HepG2 (cell line): ENCODE data around the gene CIB2. TPM values are rescaled to one million over a fixed set of nuclear protein-coding genes. Genes with fewer than 3 reads are reported as not detected.
A peak's percentile ranks its signal among the peaks of the same experiment; 100 is the strongest.

Experiments used
- ATAC-seq: fragments of 200-7000 bp; cut with Tn5 transposase; 3 replicates; pipeline ENCODE4 v1.9.1; 2020; ENCODE audit warnings: mild to moderate bottlenecking, moderate library complexity
- BruUV-seq: library from RNA; stranded (reverse); fragments of 400-500 nt; replicated peaks from 2 replicates; lab custom pipeline; 2021; lab: Mats Ljungman, UMichigan
- CTCF ChIA-PET: fragments of 300-600 bp; formaldehyde crosslinking; extraction: SDS; loops from one replicate; lab custom pipeline; 2021; ENCODE audit warnings: low total read pairs, inconsistent platforms, low intra/inter-chr PET ratio; lab: Yijun Ruan, JAX
- POLR2A ChIA-PET: fragments of 350-600 bp; sonication (Branson Sonifier 250); formaldehyde crosslinking; loops from one replicate; lab custom pipeline; 2020; ENCODE audit warnings: antibody characterized with exemption, inconsistent platforms; lab: Yijun Ruan, JAX
- DNase-seq: peaks from one replicate; pipeline ENCODE4 v3.0.0-alpha.2; 2015; ENCODE audit warnings: low spot score
- FAIRE-seq: peaks from 3 replicates; lab custom pipeline; 2011; peaks lifted over from hg19 to GRCh38; lab: Jason Lieb, UNC
- H2AFZ ChIP-seq: one replicate; pipeline ENCODE4 v1.6.1; 2011; ENCODE audit warnings: low read length, inconsistent platforms
- H3K27ac ChIP-seq: fragments of 300-600 bp; 3 replicates; pipeline ENCODE4 v1.8.0; 2011; ENCODE audit warnings: mixed run types, mild to moderate bottlenecking, mixed read lengths, low read length, inconsistent platforms; ENCODE audit not compliant: insufficient read depth; ENCODE audit errors: extremely low read length
- H3K27me3 ChIP-seq, 2 experiments: fragments of 200-600 bp in 1 of 2; 2 replicates in 1 of 2; 3 replicates in 1 of 2; pipeline versions ENCODE4 v1.6.0 to v1.8.0; 2011; ENCODE audit warnings: low read length in 2 of 2, mild to moderate bottlenecking in 2 of 2, moderate library complexity in 2 of 2, inconsistent platforms in 1 of 2; ENCODE audit not compliant: insufficient read depth in 2 of 2, control insufficient read depth in 1 of 2
- H3K36me3 ChIP-seq, 2 experiments: fragments of 200-600 bp in 1 of 2; replicated peaks in 1 of 2; 2 replicates in 1 of 2; 3 replicates in 1 of 2; pipeline versions ENCODE4 v1.5.1 to v1.8.0; 2011; ENCODE audit warnings: low read length in 2 of 2, inconsistent platforms in 1 of 2; ENCODE audit not compliant: insufficient read depth in 2 of 2, control insufficient read depth in 1 of 2
- H3K4me1 ChIP-seq: 2 replicates; pipeline ENCODE4 v1.5.1; 2012; ENCODE audit warnings: low read length, inconsistent platforms; ENCODE audit not compliant: insufficient read depth
- H3K4me2 ChIP-seq: 2 replicates; pipeline ENCODE4 v1.6.0; 2011; ENCODE audit warnings: low read depth, low read length, inconsistent platforms
- H3K4me3 ChIP-seq, 3 experiments: fragments of 200-600 bp in 1 of 3; sonication (generic), shearing (Covaris generic) in 1 of 3; replicated peaks in 1 of 3; 2 replicates each; pipeline ENCODE4 v1.5.1; 2011 to 2016; ENCODE audit warnings: low read length in 3 of 3, inconsistent platforms in 2 of 3, low read depth in 2 of 3, mild to moderate bottlenecking in 2 of 3, control low read depth in 1 of 3, mixed read lengths in 1 of 3; ENCODE audit not compliant: insufficient read depth in 1 of 3
- H3K79me2 ChIP-seq: one replicate; pipeline ENCODE4 v1.6.1; 2011; ENCODE audit warnings: low read length, inconsistent platforms; ENCODE audit not compliant: insufficient read depth
- H3K9ac ChIP-seq: 2 replicates; pipeline ENCODE4 v1.6.0; 2011; ENCODE audit warnings: mild to moderate bottlenecking, low read depth, low read length, inconsistent platforms; ENCODE audit not compliant: insufficient read depth
- H3K9me3 ChIP-seq: 2 replicates; pipeline ENCODE4 v1.5.1; 2012; ENCODE audit warnings: mild to moderate bottlenecking, low read length
- H4K20me1 ChIP-seq: 2 replicates; pipeline ENCODE4 v1.6.0; 2011; ENCODE audit warnings: inconsistent platforms, mild to moderate bottlenecking, low read length, moderate library complexity; ENCODE audit not compliant: insufficient read depth
- AGO1 ChIP-seq: fragments of 200-400 bp; formaldehyde crosslinking; IDR thresholded peaks from 2 replicates; pipeline ENCODE4 v1.6.1; 2017; ENCODE audit warnings: mild to moderate bottlenecking, low read depth, low read length, moderate library complexity; ENCODE audit not compliant: poor library complexity, severe bottlenecking
- ASH2L ChIP-seq: fragments of 300-600, 200-600 bp; sonication (generic); IDR thresholded peaks from 2 replicates; pipeline ENCODE4 v1.7.0; 2017; ENCODE audit warnings: low read depth, mild to moderate bottlenecking, moderate library complexity, mixed read lengths, low read length; ENCODE audit not compliant: insufficient read length
- CREB1 ChIP-seq, 2 experiments: fragments of 450-650 bp in 1 of 2; IDR thresholded peaks; 2 replicates each; pipeline ENCODE4 v1.6.1; 2016 to 2017; ENCODE audit warnings: control low read depth in 1 of 2, mild to moderate bottlenecking in 1 of 2, missing compliant biosample characterization in 1 of 2, missing genetic modification characterization in 1 of 2
- HOXA5 ChIP-seq: sonication (generic); formaldehyde crosslinking; IDR thresholded peaks from 2 replicates; pipeline ENCODE4 v1.4.0; 2020; ENCODE audit warnings: missing genetic modification reagents
- ZNF101 ChIP-seq: sonication (generic); formaldehyde crosslinking; IDR thresholded peaks from 2 replicates; pipeline ENCODE4 v1.4.0; 2020; ENCODE audit warnings: mild to moderate bottlenecking, low read depth, missing genetic modification reagents, borderline replicate concordance
- ZSCAN31 ChIP-seq: sonication (generic); formaldehyde crosslinking; IDR thresholded peaks from 2 replicates; pipeline ENCODE4 v1.5.0; 2020; ENCODE audit warnings: low read depth, mild to moderate bottlenecking, missing genetic modification reagents
- WGBS: methylation state at CpG from one replicate; pipeline ENCODE4 v1.1.6; 2017; ENCODE audit warnings: low lambda C conversion rate; 5-methylcytosine and 5-hydroxymethylcytosine counted together
- in situ Hi-C: cut with HindIII; loops from 2 replicates; pipeline ENCODE4 v1.10.0; 2017; ENCODE audit warnings: low pct_unique_long_range_greater_than_20kb; ENCODE audit not compliant: extremely low pct_ligation_motif_present
- intact Hi-C: fragments of 100-400 bp; cut with micrococcal nuclease; formaldehyde crosslinking; loops from one replicate; pipeline ENCODE4 v1.10.0; 2022; ENCODE audit not compliant: unreplicated experiment
- polyA plus RNA-seq, 8 experiments: library from polyadenylated mRNA; depleted of rRNA in 3 of 8; stranded (reverse) in 7 of 8; unstranded in 1 of 8; fragments of >200 nt; fragmentation: Illumina TruSeq in 4 of 8; extraction: Trizol in 4 of 8; gene quantifications; 2 replicates each; pipeline versions ENCODE4 v1.2.1 to v1.2.3, GENCODE V29; 2011 to 2016; ENCODE audit warnings: low read depth in 4 of 8, missing spikeins in 1 of 8, mixed read lengths in 1 of 8; ENCODE audit not compliant: insufficient read depth in 1 of 8
- total RNA-seq, 5 experiments: library from RNA; depleted of rRNA; stranded (reverse); fragments of >200 nt; fragmentation: Illumina TruSeq; extraction: Trizol; gene quantifications; 2 replicates each; pipeline ENCODE4 v1.2.3, GENCODE V29; 2016; ENCODE audit warnings: low read depth in 1 of 5
- TF ChIP-seq, protein P1 (sequence below): sonication (generic); formaldehyde crosslinking; IDR thresholded peaks from 2 replicates; pipeline ENCODE4 v1.4.0; 2020; ENCODE audit warnings: missing genetic modification reagents, borderline replicate concordance
- TF ChIP-seq, protein P2 (sequence below): sonication (generic); formaldehyde crosslinking; IDR thresholded peaks from 2 replicates; pipeline ENCODE4 v1.4.0; 2020; ENCODE audit warnings: missing genetic modification reagents; ENCODE audit errors: not compliant biosample characterization

CIB2 gene
- total and polyA plus RNA-seq, 2 of the 13 experiments (the other 11 are each of a cell fraction or from before 2014, with no cell fraction given): 1.4 to 1.5 TPM

DNA sequence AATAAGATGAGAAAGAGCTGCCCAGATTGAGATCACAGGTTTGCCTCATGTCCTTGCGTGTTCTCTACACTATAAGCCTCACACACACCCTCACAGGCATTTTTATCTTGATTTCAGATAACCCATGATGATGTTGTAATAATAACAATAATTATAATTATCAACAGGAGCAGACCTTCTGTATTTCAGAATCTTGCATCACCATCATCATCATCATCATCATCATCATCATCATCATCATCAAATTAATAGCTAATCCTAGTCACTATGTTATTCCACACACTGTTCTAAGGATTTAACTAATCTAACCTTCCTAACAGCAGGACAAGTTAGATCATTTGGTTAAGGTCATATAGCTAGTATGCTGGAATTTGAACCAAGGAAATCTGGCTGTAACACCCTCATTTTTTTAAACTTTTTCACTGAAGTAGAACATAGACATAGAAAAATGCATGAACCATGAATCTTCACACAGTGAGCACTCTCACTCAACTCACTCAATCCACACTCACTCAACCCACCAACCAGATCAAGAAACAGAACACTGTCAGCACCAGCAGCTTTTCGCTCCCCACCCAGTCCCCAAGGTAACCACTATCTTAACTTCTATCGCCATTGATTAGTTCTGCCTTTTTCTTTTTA lies 40.7 kb downstream of the CIB2 start:
- no peak for FAIRE-seq
- POLR2A ChIA-PET: no interaction called here

More for the DNA sequence above, 40.7 kb downstream of the CIB2 start:
- Histone ChIP-seq H3K4me1 (peaks cover 34% of the 10 kb centered on the region), H3K79me2 (no peaks in the 10 kb centered on the region), H2AFZ (no peak overlapping the region), H3K9ac (no peak overlapping the region), H3K36me3 (no peaks in the 10 kb centered on the region), H3K4me2 (no peak overlapping the region), H4K20me1 (no peaks in the 10 kb centered on the region), H3K9me3 (no peaks in the 10 kb centered on the region), H3K27me3 (peaks cover 1 to 8% of the 10 kb centered on the region in 2 experiments; a peak in 3 of 5 replicates), H3K4me3 (no peak overlapping the region), H3K27ac (no peak overlapping the region)
- ATAC-seq: no peak
- CTCF ChIA-PET: no interaction called here
- BruUV-seq: no TSS peak
- in situ Hi-C loops (no loop called here), intact Hi-C loops (no loop called here)
- DNase-seq: no peak
- 90% methylated on average over 3 of the region's 3 CpGs for WGBS
- peak; percentile 84 for TF ChIP-seq CREB1 (IDR thresholded peaks at IDR 0.05)
- TF ChIP-seq CREB1 (CRISPR knock-in tag; IDR thresholded peaks at IDR 0.05): no peak
- TF ChIP-seq ASH2L: no peak
- TF ChIP-seq, protein P1, sequence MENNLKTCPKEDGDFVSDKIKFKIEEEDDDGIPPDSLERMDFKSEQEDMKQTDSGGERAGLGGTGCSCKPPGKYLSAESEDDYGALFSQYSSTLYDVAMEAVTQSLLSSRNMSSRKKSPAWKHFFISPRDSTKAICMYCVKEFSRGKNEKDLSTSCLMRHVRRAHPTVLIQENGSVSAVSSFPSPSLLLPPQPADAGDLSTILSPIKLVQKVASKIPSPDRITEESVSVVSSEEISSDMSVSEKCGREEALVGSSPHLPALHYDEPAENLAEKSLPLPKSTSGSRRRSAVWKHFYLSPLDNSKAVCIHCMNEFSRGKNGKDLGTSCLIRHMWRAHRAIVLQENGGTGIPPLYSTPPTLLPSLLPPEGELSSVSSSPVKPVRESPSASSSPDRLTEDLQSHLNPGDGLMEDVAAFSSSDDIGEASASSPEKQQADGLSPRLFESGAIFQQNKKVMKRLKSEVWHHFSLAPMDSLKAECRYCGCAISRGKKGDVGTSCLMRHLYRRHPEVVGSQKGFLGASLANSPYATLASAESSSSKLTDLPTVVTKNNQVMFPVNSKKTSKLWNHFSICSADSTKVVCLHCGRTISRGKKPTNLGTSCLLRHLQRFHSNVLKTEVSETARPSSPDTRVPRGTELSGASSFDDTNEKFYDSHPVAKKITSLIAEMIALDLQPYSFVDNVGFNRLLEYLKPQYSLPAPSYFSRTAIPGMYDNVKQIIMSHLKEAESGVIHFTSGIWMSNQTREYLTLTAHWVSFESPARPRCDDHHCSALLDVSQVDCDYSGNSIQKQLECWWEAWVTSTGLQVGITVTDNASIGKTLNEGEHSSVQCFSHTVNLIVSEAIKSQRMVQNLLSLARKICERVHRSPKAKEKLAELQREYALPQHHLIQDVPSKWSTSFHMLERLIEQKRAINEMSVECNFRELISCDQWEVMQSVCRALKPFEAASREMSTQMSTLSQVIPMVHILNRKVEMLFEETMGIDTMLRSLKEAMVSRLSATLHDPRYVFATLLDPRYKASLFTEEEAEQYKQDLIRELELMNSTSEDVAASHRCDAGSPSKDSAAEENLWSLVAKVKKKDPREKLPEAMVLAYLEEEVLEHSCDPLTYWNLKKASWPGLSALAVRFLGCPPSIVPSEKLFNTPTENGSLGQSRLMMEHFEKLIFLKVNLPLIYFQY (CRISPR knock-in tag): no peak
- TF ChIP-seq HOXA5 (CRISPR knock-in tag): no peak
- no peak for TF ChIP-seq ZNF101 (CRISPR knock-in tag)
- TF ChIP-seq, protein P2, sequence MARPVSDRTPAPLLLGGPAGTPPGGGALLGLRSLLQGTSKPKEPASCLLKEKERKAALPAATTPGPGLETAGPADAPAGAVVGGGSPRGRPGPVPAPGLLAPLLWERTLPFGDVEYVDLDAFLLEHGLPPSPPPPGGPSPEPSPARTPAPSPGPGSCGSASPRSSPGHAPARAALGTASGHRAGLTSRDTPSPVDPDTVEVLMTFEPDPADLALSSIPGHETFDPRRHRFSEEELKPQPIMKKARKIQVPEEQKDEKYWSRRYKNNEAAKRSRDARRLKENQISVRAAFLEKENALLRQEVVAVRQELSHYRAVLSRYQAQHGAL: no peak
- TF ChIP-seq AGO1: no peak
- no peak for TF ChIP-seq ZSCAN31 (CRISPR knock-in tag)
